ENCODE measurements around the gene SMYD3.

DNA sequence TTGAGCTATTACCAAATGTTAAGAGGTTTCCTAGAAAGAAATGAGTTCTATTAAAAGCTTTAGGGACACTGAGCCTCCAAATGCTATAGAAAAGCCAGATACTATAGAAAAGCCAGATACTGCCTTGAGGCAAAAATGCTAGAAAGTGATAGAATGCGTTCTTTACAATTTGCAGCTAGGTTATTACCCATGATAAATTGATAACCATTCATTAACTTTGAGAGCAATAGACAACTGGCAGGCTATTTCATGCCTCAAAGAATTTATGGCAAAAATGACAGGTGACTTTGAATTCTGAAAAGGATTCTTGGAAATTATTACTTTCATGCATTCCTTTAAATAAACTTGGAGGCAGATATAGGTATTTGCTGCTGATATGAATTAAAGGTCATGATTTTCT is 51.6 kb downstream of the SMYD3 start:
- TF ChIP-seq, protein P1, sequence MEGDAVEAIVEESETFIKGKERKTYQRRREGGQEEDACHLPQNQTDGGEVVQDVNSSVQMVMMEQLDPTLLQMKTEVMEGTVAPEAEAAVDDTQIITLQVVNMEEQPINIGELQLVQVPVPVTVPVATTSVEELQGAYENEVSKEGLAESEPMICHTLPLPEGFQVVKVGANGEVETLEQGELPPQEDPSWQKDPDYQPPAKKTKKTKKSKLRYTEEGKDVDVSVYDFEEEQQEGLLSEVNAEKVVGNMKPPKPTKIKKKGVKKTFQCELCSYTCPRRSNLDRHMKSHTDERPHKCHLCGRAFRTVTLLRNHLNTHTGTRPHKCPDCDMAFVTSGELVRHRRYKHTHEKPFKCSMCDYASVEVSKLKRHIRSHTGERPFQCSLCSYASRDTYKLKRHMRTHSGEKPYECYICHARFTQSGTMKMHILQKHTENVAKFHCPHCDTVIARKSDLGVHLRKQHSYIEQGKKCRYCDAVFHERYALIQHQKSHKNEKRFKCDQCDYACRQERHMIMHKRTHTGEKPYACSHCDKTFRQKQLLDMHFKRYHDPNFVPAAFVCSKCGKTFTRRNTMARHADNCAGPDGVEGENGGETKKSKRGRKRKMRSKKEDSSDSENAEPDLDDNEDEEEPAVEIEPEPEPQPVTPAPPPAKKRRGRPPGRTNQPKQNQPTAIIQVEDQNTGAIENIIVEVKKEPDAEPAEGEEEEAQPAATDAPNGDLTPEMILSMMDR (IDR thresholded peaks at IDR 0.05 in 2 of 3, conservative IDR thresholded peaks at IDR 0.05 in 1 of 3; ENCODE audit: insufficient read depth in 2 of 3, low read depth in 1 of 3, low read length in 3 of 3): no peak
- TF ChIP-seq, protein P2, sequence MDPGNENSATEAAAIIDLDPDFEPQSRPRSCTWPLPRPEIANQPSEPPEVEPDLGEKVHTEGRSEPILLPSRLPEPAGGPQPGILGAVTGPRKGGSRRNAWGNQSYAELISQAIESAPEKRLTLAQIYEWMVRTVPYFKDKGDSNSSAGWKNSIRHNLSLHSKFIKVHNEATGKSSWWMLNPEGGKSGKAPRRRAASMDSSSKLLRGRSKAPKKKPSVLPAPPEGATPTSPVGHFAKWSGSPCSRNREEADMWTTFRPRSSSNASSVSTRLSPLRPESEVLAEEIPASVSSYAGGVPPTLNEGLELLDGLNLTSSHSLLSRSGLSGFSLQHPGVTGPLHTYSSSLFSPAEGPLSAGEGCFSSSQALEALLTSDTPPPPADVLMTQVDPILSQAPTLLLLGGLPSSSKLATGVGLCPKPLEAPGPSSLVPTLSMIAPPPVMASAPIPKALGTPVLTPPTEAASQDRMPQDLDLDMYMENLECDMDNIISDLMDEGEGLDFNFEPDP (CRISPR knock-in tag; IDR thresholded peaks at IDR 0.05): no peak
- TF ChIP-seq, protein P3, sequence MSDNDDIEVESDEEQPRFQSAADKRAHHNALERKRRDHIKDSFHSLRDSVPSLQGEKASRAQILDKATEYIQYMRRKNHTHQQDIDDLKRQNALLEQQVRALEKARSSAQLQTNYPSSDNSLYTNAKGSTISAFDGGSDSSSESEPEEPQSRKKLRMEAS (CRISPR knock-in tag; IDR thresholded peaks at IDR 0.05): no peak
- TF ChIP-seq USF2 (CRISPR knock-in tag; IDR thresholded peaks at IDR 0.05): no peak
- TF ChIP-seq STAT5A (IDR thresholded peaks at IDR 0.05; ENCODE audit: borderline replicate concordance, low read length): no peak
- no peak for TF ChIP-seq ZNF512 (tag; IDR thresholded peaks at IDR 0.05)
- TF ChIP-seq BRD9 (IDR thresholded peaks at IDR 0.05; ENCODE audit: low read depth, partially characterized antibody): no peak

Measured in K562 (cell line).